GM12875 (cell line): Measurements from ENCODE around the gene HK2.

Experiments
- H3K4me3 ChIP-seq: one replicate; pipeline ENCODE4 v1.5.1; 2011; ENCODE audit warnings: low read depth, low read length, control low read depth
- TF ChIP-seq, protein P1 (sequence below): IDR thresholded peaks from 2 replicates; pipeline ENCODE4 v1.5.1; 2011; ENCODE audit warnings: low read depth, mild to moderate bottlenecking, control low read depth, inconsistent platforms, low read length, moderate library complexity, borderline replicate concordance; ENCODE audit not compliant: insufficient read depth

The HK2 gene

GRCh38 chr2:74880054-74880728, 46.3 kb downstream of the HK2 start:
- TF ChIP-seq, protein P1, sequence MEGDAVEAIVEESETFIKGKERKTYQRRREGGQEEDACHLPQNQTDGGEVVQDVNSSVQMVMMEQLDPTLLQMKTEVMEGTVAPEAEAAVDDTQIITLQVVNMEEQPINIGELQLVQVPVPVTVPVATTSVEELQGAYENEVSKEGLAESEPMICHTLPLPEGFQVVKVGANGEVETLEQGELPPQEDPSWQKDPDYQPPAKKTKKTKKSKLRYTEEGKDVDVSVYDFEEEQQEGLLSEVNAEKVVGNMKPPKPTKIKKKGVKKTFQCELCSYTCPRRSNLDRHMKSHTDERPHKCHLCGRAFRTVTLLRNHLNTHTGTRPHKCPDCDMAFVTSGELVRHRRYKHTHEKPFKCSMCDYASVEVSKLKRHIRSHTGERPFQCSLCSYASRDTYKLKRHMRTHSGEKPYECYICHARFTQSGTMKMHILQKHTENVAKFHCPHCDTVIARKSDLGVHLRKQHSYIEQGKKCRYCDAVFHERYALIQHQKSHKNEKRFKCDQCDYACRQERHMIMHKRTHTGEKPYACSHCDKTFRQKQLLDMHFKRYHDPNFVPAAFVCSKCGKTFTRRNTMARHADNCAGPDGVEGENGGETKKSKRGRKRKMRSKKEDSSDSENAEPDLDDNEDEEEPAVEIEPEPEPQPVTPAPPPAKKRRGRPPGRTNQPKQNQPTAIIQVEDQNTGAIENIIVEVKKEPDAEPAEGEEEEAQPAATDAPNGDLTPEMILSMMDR: no peak
- H3K4me3 ChIP-seq: no peak overlapping the region

GRCh38 chr2:74881176-74881575, 47.2 kb downstream of the HK2 start:
- no peak overlapping the region for H3K4me3 ChIP-seq
- TF ChIP-seq, protein P1: no peak

DNA sequence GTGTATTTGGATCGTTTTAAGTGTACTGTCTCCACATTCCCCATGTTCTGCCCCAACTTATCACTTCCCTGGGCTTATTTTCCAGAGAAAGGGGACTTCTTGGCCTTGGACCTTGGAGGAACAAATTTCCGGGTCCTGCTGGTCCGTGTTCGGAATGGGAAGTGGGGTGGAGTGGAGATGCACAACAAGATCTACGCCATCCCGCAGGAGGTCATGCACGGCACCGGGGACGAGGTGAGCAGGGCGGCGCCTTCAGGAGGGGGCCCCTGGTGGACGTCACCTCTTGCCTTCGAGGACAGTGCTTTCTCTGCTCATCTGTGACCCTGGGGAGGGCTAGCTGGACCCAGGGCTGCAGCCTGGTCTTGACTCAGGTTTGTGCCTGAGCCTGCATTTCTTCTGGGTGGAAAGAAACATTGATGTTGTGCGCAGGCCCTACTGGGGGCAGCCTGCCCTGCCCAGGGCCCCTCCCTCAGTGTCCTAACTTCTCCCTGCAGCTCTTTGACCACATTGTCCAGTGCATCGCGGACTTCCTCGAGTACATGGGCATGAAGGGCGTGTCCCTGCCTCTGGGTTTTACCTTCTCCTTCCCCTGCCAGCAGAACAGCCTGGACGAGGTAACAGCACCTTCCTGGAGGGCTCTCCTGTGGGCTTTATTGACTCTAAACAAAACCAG, 47.8 kb downstream of the HK2 start:
- TF ChIP-seq, protein P1: no peak
- H3K4me3 ChIP-seq: no peak overlapping the region

DNA sequence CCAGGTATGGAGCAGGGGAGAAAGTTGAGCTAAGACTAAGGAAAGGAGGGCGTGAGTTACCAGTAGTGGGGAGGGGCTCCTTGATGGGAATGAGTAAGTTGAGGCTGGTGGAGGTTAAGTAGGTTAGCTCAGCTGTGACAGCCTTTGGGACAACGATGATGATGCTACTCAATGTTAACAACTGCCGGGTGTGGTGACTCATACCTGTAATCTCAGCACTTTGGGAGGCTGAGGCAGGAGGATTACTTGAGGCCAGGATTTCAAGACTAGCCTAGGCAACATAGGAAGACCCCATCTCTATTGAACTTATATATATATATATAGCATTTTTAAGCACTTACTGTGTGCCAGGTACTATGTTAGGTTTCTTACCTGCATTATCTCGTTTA, 48.4 kb downstream of the HK2 start:
- no peak overlapping the region for H3K4me3 ChIP-seq
- TF ChIP-seq, protein P1: no peak

DNA sequence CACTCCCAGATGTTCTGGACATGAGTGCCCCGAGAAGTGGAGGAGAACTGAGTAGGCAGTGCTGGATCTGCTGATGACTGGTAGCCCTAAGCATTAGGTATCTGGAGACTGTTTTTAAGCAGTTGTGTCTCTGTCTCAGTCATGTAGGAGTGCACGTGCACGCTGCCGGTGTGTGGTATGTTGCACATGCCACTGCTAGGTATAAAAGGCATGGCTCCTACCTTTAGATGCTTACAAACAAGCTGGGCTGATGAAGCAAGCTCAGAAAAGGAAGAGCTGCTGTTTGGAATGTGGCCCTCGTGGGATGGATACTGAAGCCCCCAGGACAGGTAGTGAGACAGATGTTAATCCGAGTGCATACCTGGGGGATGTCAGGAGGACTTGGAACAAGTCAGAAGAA, 49.1 kb downstream of the HK2 start:
- H3K4me3 ChIP-seq: no peak overlapping the region

GRCh38 chr2:74884118-74884762, 50.3 kb downstream of the HK2 start:
- TF ChIP-seq, protein P1: no peak
- no peak overlapping the region for H3K4me3 ChIP-seq

More for the DNA sequence above, 49.1 kb downstream of the HK2 start:
- TF ChIP-seq, protein P1: no peak
